ENCODE data around the gene C1orf210.

C1orf210 gene

GRCh38 chr1:43246466-43247213 lies 38.7 kb downstream of the C1orf210 start:
- no peak for DNase-seq

DNA sequence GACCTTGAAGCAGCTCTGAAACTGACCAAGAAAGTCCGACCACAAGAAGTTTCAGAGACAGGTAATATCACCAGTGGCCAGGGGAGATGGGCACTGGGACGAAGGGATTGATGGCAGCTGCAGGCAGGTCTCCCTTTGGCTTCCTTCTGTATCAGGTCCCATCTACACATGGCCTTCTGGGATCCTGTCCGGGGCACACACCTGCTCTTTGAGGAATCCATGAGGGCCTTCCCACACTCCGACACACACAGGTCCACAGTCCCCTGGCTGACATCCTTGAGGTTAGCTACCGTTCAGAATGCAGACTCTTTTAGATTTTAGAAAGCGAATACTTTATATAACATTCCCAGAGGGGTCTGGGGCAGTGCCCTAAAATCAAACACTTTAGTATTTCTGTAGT lies 42.1 kb downstream of the C1orf210 start:
- DNase-seq, result no peak

GRCh38 chr1:43241413-43241836 lies 44.0 kb downstream of the C1orf210 start:
- DNase-seq, result no peak

GRCh38 chr1:43239484-43239883 lies 45.9 kb downstream of the C1orf210 start:
- no peak for DNase-seq

DNA sequence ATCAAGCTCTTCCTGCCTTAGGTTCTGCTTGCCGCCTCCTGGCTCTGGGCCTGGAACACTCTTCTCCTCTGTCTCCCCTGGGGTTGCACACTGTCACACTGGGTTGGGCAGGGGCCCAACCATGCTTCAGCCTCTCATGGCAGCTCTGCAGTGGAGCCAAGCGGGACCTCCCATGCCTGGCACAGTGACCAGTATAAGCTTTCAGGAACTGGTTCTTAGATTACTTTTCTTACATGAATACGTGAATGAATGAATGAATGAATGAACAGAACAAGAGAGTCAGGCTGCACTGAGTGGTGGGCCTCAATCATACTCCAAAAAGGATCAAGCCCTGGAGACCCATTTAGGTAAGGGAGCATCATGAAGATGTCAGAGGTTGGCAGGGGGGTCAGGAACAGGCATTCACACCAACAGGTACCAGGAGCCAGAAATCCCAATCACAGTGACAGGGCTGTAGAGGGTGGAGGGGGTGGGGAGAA lies 46.4 kb downstream of the C1orf210 start:
- DNase-seq, result no peak

DNA sequence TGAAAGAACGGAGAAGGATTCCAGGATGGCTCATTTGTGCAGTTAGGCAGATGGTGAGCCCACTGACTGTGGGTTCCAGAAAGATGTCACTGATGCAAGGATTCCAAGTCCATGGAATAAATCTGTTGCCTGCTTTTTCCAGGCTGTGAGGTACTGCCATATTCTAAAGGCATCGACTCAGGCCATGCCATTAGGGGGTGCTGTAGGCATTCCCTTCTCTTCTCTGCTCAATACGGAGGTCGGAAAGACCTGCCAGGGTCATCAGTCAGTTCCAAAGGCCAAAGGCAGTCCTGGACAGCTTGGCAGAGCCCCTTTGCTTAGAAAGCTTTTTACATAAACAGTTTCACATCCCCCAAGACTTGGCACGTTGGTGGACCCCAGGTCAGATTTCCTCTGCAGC lies 47.3 kb downstream of the C1orf210 start:
- DNase-seq, result no peak

DNA sequence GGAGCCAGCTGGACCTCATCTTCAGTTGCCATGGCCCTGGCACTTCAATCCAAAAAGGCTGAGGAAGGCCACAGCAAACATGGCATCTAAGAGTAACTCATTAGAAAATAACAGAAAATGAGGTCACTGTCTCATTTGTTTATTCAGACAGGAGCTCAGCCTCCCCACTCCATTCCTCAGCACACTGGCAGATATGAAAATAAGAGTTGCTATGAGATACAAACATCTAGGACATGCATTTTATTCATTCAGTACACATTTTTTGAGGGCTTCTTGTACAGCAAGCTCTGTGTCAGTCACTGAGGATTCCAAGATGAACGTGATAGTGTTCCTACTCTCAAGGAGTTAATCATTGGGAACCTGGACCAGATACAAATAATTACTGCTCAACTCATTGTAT lies 48.3 kb downstream of the C1orf210 start:
- DNase-seq, result no peak

GRCh38 chr1:43235451-43236121 lies 49.8 kb downstream of the C1orf210 start:
- no peak for DNase-seq

- DNase-seq, result no peak
Observed at GRCh38 chr1:43235040-43235439, 50.3 kb downstream of the C1orf210 start.

DNA sequence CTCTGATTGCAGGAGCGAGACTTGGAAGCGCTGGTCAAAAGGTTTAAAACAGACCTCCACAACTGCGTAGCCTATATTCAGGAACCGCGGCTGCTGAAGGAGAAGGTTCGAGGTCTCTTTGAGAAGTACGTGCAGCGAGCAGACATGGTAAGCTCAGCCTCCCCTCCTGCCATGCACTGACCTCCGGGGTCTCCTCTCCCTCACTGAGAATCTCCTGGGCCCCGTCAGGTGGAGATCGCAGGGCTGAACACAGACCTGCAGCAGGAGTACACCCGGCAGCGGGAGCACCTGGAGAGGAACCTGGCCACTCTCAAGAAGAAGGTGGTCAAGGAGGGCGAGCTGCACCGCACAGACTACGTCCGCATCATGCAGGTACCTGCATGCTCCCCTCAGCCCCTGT lies 51.1 kb downstream of the C1orf210 start:
- no peak for DNase-seq

- DNase-seq, result no peak
Observed at GRCh38 chr1:43233631-43234030, 51.8 kb downstream of the C1orf210 start.

GRCh38 chr1:43232482-43232881 lies 52.9 kb downstream of the C1orf210 start:
- DNase-seq, result no peak

GRCh38 chr1:43232074-43232473 lies 53.3 kb downstream of the C1orf210 start:
- DNase-seq, result no peak
